ENCODE measurements around the gene MYORG.

DNA sequence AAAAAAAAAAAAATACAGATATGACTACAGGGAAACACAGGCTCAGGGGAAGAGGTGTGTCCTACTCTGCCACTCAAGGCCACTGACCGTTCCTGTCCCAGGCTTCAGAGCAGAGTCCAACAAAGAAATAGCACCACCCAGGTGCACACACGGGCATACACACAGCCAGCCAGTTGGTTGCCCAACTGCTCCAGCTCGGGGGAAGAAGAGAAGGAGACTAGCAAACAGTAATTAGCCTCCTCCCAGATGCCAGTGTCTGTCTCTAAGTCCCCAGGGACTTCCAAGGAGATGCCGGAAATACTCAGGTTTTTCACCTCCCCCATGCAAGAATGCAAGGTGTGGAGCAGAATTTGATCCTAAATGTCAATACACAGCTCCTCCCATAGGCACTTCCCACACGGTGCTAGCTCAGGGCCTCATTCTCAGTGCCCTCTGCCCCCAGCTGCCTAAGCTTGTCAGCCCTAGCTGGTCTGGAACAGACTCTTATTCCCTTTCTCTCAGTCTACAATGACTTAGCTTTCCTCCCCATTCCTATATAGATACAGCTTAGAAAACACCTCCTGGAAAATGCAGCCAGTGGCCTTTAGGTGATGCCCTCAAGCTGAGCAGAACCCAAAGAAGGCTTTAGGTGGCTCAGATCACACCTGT, 1.7 kb downstream of the MYORG start:
- TF ChIP-seq CTCF (conservative IDR thresholded peaks at IDR 0.05) (no peak), ZFX (IDR thresholded peaks at IDR 0.05) (no peak)
